Lower leg skin (tissue), 3 donors: ENCODE data around the gene KCNJ11.

Experiments
- CTCF ChIP-seq, 3 donors: fragments of 450-650 bp; IDR thresholded peaks; one replicate each; pipeline ENCODE4 v1.5.1; 2016; ENCODE audit warnings: antibody characterized with exemption in 3 of 3, mild to moderate bottlenecking in 3 of 3, moderate library complexity in 2 of 3
- POLR2A ChIP-seq, 2 donors: fragments of 450-650 bp; IDR thresholded peaks; one replicate each; pipeline ENCODE4 v1.6.1; 2016 to 2017; ENCODE audit warnings: antibody characterized with exemption in 2 of 2, mild to moderate bottlenecking in 1 of 2, moderate library complexity in 1 of 2

DNA sequence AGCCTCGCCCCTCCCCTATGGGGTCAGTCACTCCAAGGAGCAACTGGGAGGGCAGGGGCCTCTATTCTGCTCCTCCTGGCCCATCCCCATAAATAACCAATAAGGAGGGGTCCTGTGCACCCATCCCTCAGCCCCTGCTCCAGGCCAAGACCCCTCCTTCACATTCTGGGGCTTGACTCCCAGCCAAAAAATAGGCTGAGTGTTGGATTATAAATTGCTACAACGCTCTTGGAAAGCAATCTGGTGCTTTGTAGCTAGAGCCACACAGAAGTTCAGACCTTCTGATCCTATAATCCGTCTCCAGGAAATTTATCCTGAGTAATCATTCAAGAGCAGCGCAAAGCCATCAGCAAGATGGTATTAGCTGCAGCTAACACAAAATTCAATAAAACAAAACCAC is 45.6 kb upstream of the KCNJ11 start:
- no peak for TF ChIP-seq POLR2A (IDR thresholded peaks at IDR 0.05)
- no peak for TF ChIP-seq CTCF (IDR thresholded peaks at IDR 0.05)
